ENCODE measurements around the gene NANOS3.

NANOS3 gene

DNA sequence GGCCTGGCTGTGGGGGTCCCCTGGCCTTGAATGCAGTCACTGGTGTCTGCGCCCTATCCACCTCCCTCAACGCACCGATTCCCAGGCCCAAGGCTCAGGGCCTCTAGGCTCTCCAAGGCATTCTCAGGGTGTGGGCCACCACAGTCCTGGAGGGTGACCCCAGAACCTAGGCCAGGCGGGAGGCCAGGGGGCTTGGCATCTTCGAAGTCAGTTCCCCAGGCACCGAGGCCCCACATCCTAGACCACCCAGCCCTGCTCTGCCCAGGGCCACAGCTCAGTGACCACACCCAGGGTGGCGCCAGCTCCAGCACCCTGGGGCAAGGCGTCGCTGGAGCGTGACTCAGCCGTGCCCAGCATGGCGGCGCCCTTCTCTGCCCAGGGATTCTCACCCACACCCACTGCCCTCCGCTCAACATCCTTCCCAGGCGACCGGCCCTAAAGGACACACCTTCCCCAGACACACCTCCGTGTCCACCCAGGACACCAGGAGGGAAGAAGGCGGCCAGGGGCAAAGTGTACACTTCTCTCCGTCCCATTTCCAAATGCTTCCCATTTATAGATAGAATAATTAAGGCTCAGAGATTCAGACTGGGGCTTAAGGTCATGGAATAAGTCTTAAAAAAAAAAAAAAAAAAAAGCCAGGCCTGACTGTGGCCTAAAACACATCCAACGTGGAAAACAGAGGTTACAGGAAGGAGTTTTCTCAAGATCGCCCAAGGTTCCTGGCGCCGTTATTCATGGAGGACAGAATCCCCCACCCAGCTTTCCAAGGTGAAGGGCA is 36.4 kb upstream of the NANOS3 start:
- Mint-ChIP-seq H3K4me3 (peak overlapping the region; percentile 95), H3K9me3 (no peaks in the 10 kb centered on the region), H3K27me3 (no peaks in the 10 kb centered on the region)

DNA sequence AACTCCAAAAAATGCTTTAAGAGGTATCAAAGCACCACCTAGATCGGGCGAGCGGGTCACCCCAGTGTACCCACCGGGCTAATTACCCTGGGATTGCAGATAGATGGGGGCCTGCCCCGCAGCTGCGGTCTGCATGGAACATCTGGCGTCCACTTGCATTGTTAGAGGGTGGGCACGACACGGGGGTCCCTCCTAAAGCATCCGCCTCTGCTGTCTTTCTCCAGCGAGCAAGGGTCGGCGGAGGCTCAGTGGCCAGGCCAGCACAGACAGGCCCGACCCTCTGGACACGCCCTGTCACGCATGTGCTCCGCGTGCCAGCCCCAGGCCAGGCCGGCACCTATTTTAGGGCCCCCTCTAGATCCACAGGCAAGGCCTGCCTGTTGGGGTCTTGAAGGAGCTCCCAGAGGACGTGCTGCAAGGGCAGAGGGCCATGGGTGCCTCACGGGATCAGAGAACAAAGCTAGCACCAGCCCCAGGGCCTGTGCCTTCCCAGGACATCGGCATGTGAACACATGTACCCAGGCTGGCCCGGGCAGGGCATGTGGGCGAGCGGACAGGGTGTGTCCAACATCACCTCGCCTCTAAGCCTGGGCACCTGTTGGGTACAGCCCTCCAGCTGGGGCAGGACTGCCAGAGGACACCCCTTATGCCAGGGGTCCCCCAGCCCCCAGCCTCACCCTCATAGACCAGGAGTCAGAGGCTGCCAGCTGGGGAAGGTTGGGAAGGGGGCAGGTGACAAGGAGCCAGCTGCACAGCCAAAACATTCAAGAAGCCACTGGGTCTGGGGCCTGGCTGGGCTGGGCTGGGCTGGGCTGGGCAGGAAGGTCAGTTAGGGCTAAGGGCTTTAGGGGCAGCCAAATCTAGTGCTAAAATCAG is 35.6 kb upstream of the NANOS3 start:
- peaks cover 60% of the 10 kb centered on the region for H3K4me1 Mint-ChIP-seq (ENCODE audit: low read depth)

More for the DNA sequence above, 36.4 kb upstream of the NANOS3 start:
- H3K36me3 Mint-ChIP-seq (ENCODE audit: low read depth): peaks cover 62% of the 10 kb centered on the region
- peaks cover 60% of the 10 kb centered on the region for H3K4me1 Mint-ChIP-seq (ENCODE audit: low read depth)
- H3K27ac Mint-ChIP-seq: peak overlapping the region; percentile 98
- peak; percentile 68 for DNase-seq

GRCh38 chr19:13841962-13842290 is 35.0 kb upstream of the NANOS3 start:
- Mint-ChIP-seq H3K9me3 (no peaks in the 10 kb centered on the region), H3K4me1 (ENCODE audit: low read depth) (peaks cover 60% of the 10 kb centered on the region), H3K4me3 (peak overlapping the region; percentile 95), H3K27ac (peak overlapping the region; percentile 98), H3K36me3 (ENCODE audit: low read depth) (peaks cover 48% of the 10 kb centered on the region), H3K27me3 (no peaks in the 10 kb centered on the region)
- DNase-seq: no peak

More for the DNA sequence above, 35.6 kb upstream of the NANOS3 start:
- peaks cover 54% of the 10 kb centered on the region for H3K36me3 Mint-ChIP-seq (ENCODE audit: low read depth)
- no peaks in the 10 kb centered on the region for H3K9me3 Mint-ChIP-seq
- DNase-seq: peak; percentile 68
- H3K27me3 Mint-ChIP-seq: no peaks in the 10 kb centered on the region
- H3K4me3 Mint-ChIP-seq: peak overlapping the region; percentile 95
- peak overlapping the region; percentile 98 for H3K27ac Mint-ChIP-seq

- H3K9me3 Mint-ChIP-seq: no peaks in the 10 kb centered on the region
- no peaks in the 10 kb centered on the region for H3K27me3 Mint-ChIP-seq
- peak overlapping the region; percentile 98 for H3K27ac Mint-ChIP-seq
- H3K4me1 Mint-ChIP-seq (ENCODE audit: low read depth): peaks cover 55% of the 10 kb centered on the region
- DNase-seq: peak; percentile 79
- peak overlapping the region; percentile 95 for H3K4me3 Mint-ChIP-seq
- H3K36me3 Mint-ChIP-seq (ENCODE audit: low read depth): peaks cover 43% of the 10 kb centered on the region
Measured at GRCh38 chr19:13842291-13843103, 34.4 kb upstream of the NANOS3 start.

DNA sequence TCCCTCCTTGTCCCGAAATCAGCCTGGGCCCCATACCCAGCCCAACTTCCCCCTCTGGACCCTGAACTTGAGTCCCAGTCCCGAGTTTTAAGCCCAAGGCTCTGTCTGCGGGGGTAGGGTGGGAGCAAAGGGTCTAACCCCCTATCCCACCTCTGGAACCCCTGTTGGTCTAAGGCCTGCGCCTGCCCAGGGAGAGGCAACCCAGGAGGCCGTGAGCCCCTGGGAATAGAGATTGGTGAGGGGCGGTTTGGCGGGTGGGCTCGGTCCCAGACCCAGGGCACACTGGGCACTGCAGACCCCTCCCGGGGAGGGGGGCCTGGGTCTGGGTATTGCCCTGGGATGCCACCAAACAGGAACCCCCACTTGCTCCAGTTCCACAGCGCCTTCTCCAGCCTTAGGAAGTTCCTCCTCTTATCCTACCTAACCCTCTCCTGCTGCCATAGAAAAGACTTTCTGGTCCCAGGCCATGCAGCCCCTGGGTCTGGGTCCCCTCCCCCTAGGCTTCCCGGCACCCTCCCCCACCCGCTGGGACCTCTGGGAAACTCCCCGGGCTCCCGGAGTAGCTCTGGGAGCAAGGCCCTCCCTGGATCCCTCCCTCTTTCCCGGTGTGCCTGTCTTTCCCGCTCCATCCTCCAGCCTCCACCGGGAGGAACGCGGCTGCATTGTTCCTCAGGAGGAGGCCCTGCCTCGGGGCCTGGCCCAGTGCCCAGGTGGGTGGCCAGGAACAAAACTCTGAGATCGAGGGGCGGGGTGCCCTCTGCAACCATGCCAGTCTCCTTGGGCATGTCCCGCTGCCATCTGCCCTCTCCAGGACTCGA is 33.6 kb upstream of the NANOS3 start:
- Mint-ChIP-seq H3K27ac (peak overlapping the region; percentile 95), H3K9me3 (no peaks in the 10 kb centered on the region), H3K36me3 (ENCODE audit: low read depth) (peaks cover 35% of the 10 kb centered on the region), H3K4me3 (peak overlapping the region; percentile 85), H3K4me1 (ENCODE audit: low read depth) (peaks cover 51% of the 10 kb centered on the region), H3K27me3 (no peaks in the 10 kb centered on the region)
- no peak for DNase-seq

- H3K4me3 Mint-ChIP-seq: peak overlapping the region; percentile 71
- peak overlapping the region; percentile 91 for H3K27ac Mint-ChIP-seq
- peaks cover 50% of the 10 kb centered on the region for H3K4me1 Mint-ChIP-seq (ENCODE audit: low read depth)
- no peaks in the 10 kb centered on the region for H3K27me3 Mint-ChIP-seq
- no peak for DNase-seq
- H3K36me3 Mint-ChIP-seq (ENCODE audit: low read depth): peaks cover 27% of the 10 kb centered on the region
- no peaks in the 10 kb centered on the region for H3K9me3 Mint-ChIP-seq
Measured at GRCh38 chr19:13844130-13844631, 32.8 kb upstream of the NANOS3 start.

DNA sequence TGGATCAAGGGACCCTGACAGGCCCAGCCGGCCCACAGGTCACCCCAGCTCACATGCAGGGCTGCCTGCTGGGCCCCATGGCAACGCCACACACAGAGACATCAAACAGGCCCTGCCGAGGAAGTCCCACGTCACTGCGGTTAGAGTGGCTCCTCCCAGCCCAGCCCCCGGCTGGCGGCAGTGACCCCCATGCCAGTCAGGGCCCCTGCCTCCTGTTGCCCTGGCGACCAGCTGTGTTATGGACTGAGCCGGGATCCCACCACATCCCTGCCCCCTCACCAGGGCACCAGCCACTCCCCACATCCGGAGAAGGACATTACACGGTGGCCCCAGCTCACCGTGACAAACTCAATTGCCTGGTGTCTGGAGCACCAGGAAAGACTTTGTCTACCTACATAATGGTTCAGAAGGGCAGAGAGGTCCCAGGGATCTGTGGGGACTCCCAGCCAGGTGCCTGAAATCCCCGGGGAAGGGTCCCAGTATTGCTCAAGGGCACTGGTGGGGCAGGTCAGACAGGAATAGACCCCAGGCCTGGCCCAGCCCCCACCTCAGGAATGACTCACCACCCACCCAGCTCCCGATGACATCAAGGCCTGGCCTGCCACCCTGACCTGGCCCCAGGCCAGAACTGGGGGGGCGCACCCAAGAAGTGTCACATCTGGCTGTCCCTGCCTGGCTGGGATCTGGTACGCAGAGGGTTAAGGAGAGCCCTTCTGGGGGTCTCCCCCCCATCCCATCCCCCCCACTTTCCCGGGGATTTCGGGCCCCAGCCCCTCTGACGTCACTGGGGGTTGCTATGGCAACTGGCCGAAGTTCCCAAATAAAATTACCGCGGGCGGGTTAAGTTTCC is 30.2 kb upstream of the NANOS3 start:
- no peaks in the 10 kb centered on the region for H3K9me3 Mint-ChIP-seq
- peak overlapping the region; percentile 99 for H3K27ac Mint-ChIP-seq
- H3K4me1 Mint-ChIP-seq (ENCODE audit: low read depth): peaks cover 63% of the 10 kb centered on the region
- H3K36me3 Mint-ChIP-seq (ENCODE audit: low read depth): peaks cover 4% of the 10 kb centered on the region
- H3K4me3 Mint-ChIP-seq: peak overlapping the region; percentile 79
- DNase-seq: peak; percentile 93
- no peaks in the 10 kb centered on the region for H3K27me3 Mint-ChIP-seq

- no peaks in the 10 kb centered on the region for H3K36me3 Mint-ChIP-seq (ENCODE audit: low read depth)
- H3K4me1 Mint-ChIP-seq (ENCODE audit: low read depth): peaks cover 63% of the 10 kb centered on the region
- DNase-seq: peak; percentile 86
- H3K4me3 Mint-ChIP-seq: peak overlapping the region; percentile 79
- no peaks in the 10 kb centered on the region for H3K9me3 Mint-ChIP-seq
- peak overlapping the region; percentile 99 for H3K27ac Mint-ChIP-seq
- no peaks in the 10 kb centered on the region for H3K27me3 Mint-ChIP-seq
Measured at GRCh38 chr19:13847407-13848339, 29.3 kb upstream of the NANOS3 start.

DNA sequence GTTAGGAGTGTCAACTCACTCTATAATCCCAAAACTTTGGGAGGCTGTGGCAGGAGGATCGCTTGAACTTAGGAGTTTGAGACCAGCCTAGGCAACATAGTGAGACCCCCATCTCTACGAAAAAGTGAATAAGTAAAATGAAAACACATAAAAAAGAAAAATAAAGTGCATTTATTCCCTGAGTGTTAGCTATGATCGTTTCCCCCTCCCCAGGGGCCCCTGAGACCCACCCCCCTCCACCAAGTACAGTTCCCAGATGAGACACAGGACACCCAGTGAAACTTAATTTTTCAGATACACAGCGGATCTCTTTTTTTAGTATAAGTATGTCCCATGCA is 28.6 kb upstream of the NANOS3 start:
- no peak for DNase-seq
- H3K27ac Mint-ChIP-seq: peak overlapping the region; percentile 99
- H3K9me3 Mint-ChIP-seq: no peaks in the 10 kb centered on the region
- H3K27me3 Mint-ChIP-seq: no peaks in the 10 kb centered on the region
- peaks cover 60% of the 10 kb centered on the region for H3K4me1 Mint-ChIP-seq (ENCODE audit: low read depth)
- peak overlapping the region; percentile 79 for H3K4me3 Mint-ChIP-seq
- no peaks in the 10 kb centered on the region for H3K36me3 Mint-ChIP-seq (ENCODE audit: low read depth)

- Mint-ChIP-seq H3K4me1 (ENCODE audit: low read depth) (peaks cover 53% of the 10 kb centered on the region), H3K27me3 (no peaks in the 10 kb centered on the region), H3K4me3 (no peak overlapping the region), H3K9me3 (no peaks in the 10 kb centered on the region), H3K27ac (peak overlapping the region; percentile 47), H3K36me3 (ENCODE audit: low read depth) (no peaks in the 10 kb centered on the region)
- no peak for DNase-seq
Measured at GRCh38 chr19:13848798-13849676, 27.9 kb upstream of the NANOS3 start.

DNA sequence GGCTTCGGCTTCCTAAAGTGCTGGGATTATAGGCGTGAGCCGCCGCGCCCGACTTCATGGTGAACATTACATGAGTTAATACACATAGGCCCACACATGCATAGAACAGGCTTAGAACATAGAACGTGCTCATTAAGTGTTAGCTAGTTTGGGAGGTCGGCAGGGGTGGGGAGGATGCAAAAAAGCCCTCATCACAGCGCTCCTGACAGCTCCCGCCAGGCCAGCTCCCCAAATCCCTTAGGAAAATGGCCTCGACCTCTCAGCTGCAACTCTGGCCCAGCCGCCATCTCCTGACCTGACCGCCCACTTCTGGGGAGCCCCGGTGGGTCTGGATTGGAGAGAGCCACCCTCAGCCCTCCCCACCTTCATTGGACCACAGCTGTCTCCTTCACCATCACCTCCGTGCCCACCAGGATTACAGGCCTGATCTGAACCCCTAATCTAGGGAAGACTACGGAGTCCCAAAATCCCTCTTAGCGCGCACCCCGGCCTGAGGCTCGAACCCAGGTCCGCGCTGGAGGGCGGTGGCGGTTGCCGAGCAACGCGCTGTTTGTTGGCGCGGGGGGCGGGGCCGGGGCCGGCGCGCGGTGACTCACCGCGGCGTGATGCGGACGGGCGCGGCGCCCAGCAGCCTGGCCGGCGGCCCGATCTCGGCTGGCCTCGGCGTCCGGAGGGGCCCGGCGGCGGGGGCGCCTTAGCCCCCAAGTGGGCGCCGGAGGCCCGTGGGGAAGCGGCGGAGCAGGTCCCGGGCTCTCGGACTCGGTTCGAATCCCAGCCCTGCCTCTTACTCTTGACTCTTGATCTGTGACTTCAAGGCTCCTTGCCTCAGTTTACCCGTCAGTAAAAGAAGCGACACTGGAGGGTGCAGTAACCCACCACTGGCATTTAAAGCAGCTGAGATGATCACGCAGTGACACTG is 26.7 kb upstream of the NANOS3 start:
- no peaks in the 10 kb centered on the region for H3K27me3 Mint-ChIP-seq
- no peaks in the 10 kb centered on the region for H3K36me3 Mint-ChIP-seq (ENCODE audit: low read depth)
- H3K4me3 Mint-ChIP-seq: peak overlapping the region; percentile 74
- H3K9me3 Mint-ChIP-seq: no peaks in the 10 kb centered on the region
- peaks cover 40% of the 10 kb centered on the region for H3K4me1 Mint-ChIP-seq (ENCODE audit: low read depth)
- peak overlapping the region; percentile 93 for H3K27ac Mint-ChIP-seq
- peak; percentile 82 for DNase-seq
